Heart left ventricle (tissue), 13 donors: ENCODE results near the gene PTPN21.

Experiments
- POLR2A ChIP-seq, 2 donors: fragments of 450-650 bp; IDR thresholded peaks; one replicate each; pipeline ENCODE4 v1.6.1; 2017; ENCODE audit warnings: antibody characterized with exemption in 2 of 2, mild to moderate bottlenecking in 2 of 2, moderate library complexity in 2 of 2
- TF ChIP-seq, protein P1 (sequence below), 12 donors: fragments of 200-600 bp; sonication (generic) in 4 of 12; IDR thresholded peaks; one replicate each; pipeline versions ENCODE4 v1.5.0 to v1.8.0; 2018 to 2022; ENCODE audit warnings: antibody characterized with exemption in 12 of 12, mild to moderate bottlenecking in 5 of 12
- donor health status: ischemic (EF 13 %, LVEDD 7.1; RV severe dilation, severe dysfunction).
- donor health status: DM: no; HTN: yes; CAD: no.
- donor health status: DM: no; HTN: no; CAD: no.
- donor health status: ischemic (EF 25% LVEDD 6.9; RV normal size, moderate dysfunction).
- donor health status: ischemic (EF 25% LVEDD 5.7; RV mildly dilated, moderate dysfunction).
- donor health status: ischemic (EF 35%, LVEDD 5.7; RV mildly dilated, moderate dysfunction).
- donor health status: nonischemic (EF 11% LVEDD 7.7; RV severe dilation, severe dysfunction).
- donor health status: DM: yes; HTN: yes; CAD: no.
- donor health status: PGD.
- donor health status: ischemic (EF 29% LVEDD 5.4; RV normal size, mild dysfunction).
- donor health status: nonischemic (EF 23%, LVEDD 6.1; RV moderate dilation, normal function).

DNA sequence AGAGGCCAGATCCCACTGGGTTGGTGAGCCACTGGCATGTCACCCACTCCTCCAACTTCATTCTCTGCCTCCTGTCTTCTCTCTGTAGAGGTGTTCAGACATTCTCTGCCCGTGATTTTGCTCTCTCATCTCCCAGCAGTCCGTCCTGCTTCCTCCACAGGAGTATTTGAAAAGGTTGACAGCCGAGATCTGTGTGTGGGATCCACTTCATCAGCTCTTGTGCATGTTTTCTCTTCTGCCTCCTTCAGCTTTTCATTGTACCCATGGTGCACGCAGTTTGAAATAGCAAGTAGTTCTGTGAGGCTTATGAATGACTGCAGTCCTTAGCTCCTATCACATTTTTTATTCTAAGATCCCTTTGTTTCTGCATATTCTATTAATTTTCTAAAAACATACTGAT is 42.8 kb upstream of the PTPN21 start:
- TF ChIP-seq, protein P1, sequence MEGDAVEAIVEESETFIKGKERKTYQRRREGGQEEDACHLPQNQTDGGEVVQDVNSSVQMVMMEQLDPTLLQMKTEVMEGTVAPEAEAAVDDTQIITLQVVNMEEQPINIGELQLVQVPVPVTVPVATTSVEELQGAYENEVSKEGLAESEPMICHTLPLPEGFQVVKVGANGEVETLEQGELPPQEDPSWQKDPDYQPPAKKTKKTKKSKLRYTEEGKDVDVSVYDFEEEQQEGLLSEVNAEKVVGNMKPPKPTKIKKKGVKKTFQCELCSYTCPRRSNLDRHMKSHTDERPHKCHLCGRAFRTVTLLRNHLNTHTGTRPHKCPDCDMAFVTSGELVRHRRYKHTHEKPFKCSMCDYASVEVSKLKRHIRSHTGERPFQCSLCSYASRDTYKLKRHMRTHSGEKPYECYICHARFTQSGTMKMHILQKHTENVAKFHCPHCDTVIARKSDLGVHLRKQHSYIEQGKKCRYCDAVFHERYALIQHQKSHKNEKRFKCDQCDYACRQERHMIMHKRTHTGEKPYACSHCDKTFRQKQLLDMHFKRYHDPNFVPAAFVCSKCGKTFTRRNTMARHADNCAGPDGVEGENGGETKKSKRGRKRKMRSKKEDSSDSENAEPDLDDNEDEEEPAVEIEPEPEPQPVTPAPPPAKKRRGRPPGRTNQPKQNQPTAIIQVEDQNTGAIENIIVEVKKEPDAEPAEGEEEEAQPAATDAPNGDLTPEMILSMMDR (IDR thresholded peaks at IDR 0.05): no peak
- no peak for TF ChIP-seq POLR2A (IDR thresholded peaks at IDR 0.05)
